Transverse colon (tissue), 4 donors: ENCODE measurements around the gene TPD52L1.

Experiments
- CTCF ChIP-seq, 5 experiments: fragments of 200-600 bp in 3 of 5; fragments of 450-650 bp in 2 of 5; sonication (generic) in 3 of 5; IDR thresholded peaks; 1 replicate in 2 of 5; 2 replicates in 3 of 5; pipeline ENCODE4 v1.5.1; 2016 to 2017; ENCODE audit warnings: antibody characterized with exemption in 5 of 5, inconsistent platforms in 3 of 5, mild to moderate bottlenecking in 2 of 5, moderate library complexity in 1 of 5
- POLR2A ChIP-seq: fragments of 450-650 bp; IDR thresholded peaks from one replicate; pipeline ENCODE4 v1.6.1; 2016; ENCODE audit warnings: antibody characterized with exemption, mild to moderate bottlenecking, moderate library complexity
- POLR2AphosphoS5 ChIP-seq, 3 donors: sonication (generic); formaldehyde crosslinking; IDR thresholded peaks; one replicate each; pipeline ENCODE4 v1.6.1; 2016; ENCODE audit warnings: antibody characterized with exemption in 3 of 3

- no peak for TF ChIP-seq CTCF (IDR thresholded peaks at IDR 0.05)
- TF ChIP-seq POLR2A: no peak
- TF ChIP-seq POLR2AphosphoS5 (IDR thresholded peaks at IDR 0.05): no peak
These were observed 4.1 kb upstream of the TPD52L1 start for GRCh38 chr6:125149256-125150144.
